ENCODE measurements around the gene NTRK3. TPM values are rescaled to one million over a fixed set of nuclear protein-coding genes. Genes with fewer than 3 reads are reported as not detected.

The NTRK3 gene
- total and polyA plus RNA-seq, 2 donors (not counting 3 experiments of a cell fraction or from before 2014, with no cell fraction given) = not detected

GRCh38 chr15:88161636-88162035, 94.9 kb downstream of the NTRK3 start:
- Histone ChIP-seq H3K9ac (replicated peaks; ENCODE audit: extremely low read depth, insufficient read depth, low read length) (no peak overlapping the region), H3K27me3 (ENCODE audit: control insufficient read depth in 2 of 2, insufficient read depth in 2 of 2, low read length in 2 of 2) (no peaks in the 10 kb centered on the region), H3K4me2 (ENCODE audit: insufficient read depth, low read length) (no peak overlapping the region), H3K36me3 (ENCODE audit: control insufficient read depth in 2 of 2, extremely low read depth in 1 of 2, insufficient read depth in 2 of 2, low read length in 2 of 2) (no peaks in the 10 kb centered on the region), H3K9me3 (replicated peaks; ENCODE audit: control insufficient read depth, insufficient read depth, low read length) (peaks cover 4% of the 10 kb centered on the region), H3K79me2 (ENCODE audit: control insufficient read depth, insufficient read depth, low read length) (no peaks in the 10 kb centered on the region), H3K4me3 (replicated peaks in 1 of 3; ENCODE audit: insufficient read depth in 1 of 3, low read depth in 1 of 3, low read length in 3 of 3) (no peak overlapping the region), H4K20me1 (replicated peaks; ENCODE audit: control insufficient read depth, extremely low read depth, insufficient read depth, low read length) (no peaks in the 10 kb centered on the region), H3K27ac (ENCODE audit: insufficient read depth, low read depth, low read length) (no peak overlapping the region), H3K4me1 (ENCODE audit: control insufficient read depth, extremely low read depth, insufficient read depth, low read length) (no peaks in the 10 kb centered on the region), H2AFZ (ENCODE audit: low read depth, low read length) (no peak overlapping the region), H3K9me1 (replicated peaks; ENCODE audit: control insufficient read depth, extremely low read depth, insufficient read depth, low read length) (no peaks in the 10 kb centered on the region)
- no peak for DNase-seq (ENCODE audit: low read depth, low spot score)
- TF ChIP-seq GATA2 (IDR thresholded peaks at IDR 0.05; ENCODE audit: insufficient read depth, insufficient read length, low read depth, low read length) (no peak), POLR2A (IDR thresholded peaks at IDR 0.05; ENCODE audit: low read depth, low read length) (no peak), POLR2AphosphoS5 (IDR thresholded peaks at IDR 0.05; ENCODE audit: insufficient read depth, low read depth, low read length) (no peak)
- no TSS peak for BruUV-seq (replicated peaks)
- dilution Hi-C loops (cut with MboI; ENCODE audit: extremely low pct_ligation_motif_present, low sequenced_read_pairs) = no loop called here
- intact Hi-C loops (cut with micrococcal nuclease) = no loop called here
- ChIA-PET POLR2A (no interaction called here), CTCF (no interaction called here)
- FAIRE-seq = no peak

GRCh38 chr15:88155310-88155709, 101.2 kb downstream of the NTRK3 start:
- H3K79me2 ChIP-seq (ENCODE audit: control insufficient read depth, insufficient read depth, low read length) = no peaks in the 10 kb centered on the region
- ChIA-PET POLR2A (no interaction called here), CTCF (no interaction called here)
- no peak overlapping the region for H2AFZ ChIP-seq (ENCODE audit: low read depth, low read length)
- no peak overlapping the region for H3K4me2 ChIP-seq (ENCODE audit: insufficient read depth, low read length)
- H3K9me3 ChIP-seq (replicated peaks; ENCODE audit: control insufficient read depth, insufficient read depth, low read length) = peaks cover 4% of the 10 kb centered on the region
- no peak for TF ChIP-seq MAX (IDR thresholded peaks at IDR 0.05; ENCODE audit: insufficient read depth, insufficient read length)
- TF ChIP-seq GATA2 (IDR thresholded peaks at IDR 0.05; ENCODE audit: insufficient read depth, insufficient read length, low read depth, low read length) = no peak
- no peak for TF ChIP-seq POLR2A (IDR thresholded peaks at IDR 0.05; ENCODE audit: low read depth, low read length)
- no peak for TF ChIP-seq FOS (IDR thresholded peaks at IDR 0.05; ENCODE audit: borderline replicate concordance, insufficient read depth, low read length)
- no peak for TF ChIP-seq EZH2 (IDR thresholded peaks at IDR 0.05; ENCODE audit: borderline replicate concordance, low read depth, low read length, severe bottlenecking)
- TF ChIP-seq POLR2AphosphoS5 (IDR thresholded peaks at IDR 0.05; ENCODE audit: insufficient read depth, low read depth, low read length) = no peak
- no peak for TF ChIP-seq CTCF (IDR thresholded peaks at IDR 0.05; ENCODE audit: extremely low read depth in 1 of 2, insufficient read depth in 1 of 2, low read depth in 1 of 2, low read length in 2 of 2)
- TF ChIP-seq JUN (IDR thresholded peaks at IDR 0.05; ENCODE audit: borderline replicate concordance, insufficient read depth, insufficient read length, low read depth) = no peak
- TF ChIP-seq MYC (IDR thresholded peaks at IDR 0.05; ENCODE audit: low read depth, low read length) = no peak
- H3K9me1 ChIP-seq (replicated peaks; ENCODE audit: control insufficient read depth, extremely low read depth, insufficient read depth, low read length) = no peaks in the 10 kb centered on the region
- no peak for DNase-seq (ENCODE audit: low read depth, low spot score)
- H3K27ac ChIP-seq (ENCODE audit: insufficient read depth, low read depth, low read length) = no peak overlapping the region
- no peak overlapping the region for H3K9ac ChIP-seq (replicated peaks; ENCODE audit: extremely low read depth, insufficient read depth, low read length)
- no peaks in the 10 kb centered on the region for H4K20me1 ChIP-seq (replicated peaks; ENCODE audit: control insufficient read depth, extremely low read depth, insufficient read depth, low read length)
- H3K27me3 ChIP-seq (ENCODE audit: control insufficient read depth in 2 of 2, insufficient read depth in 2 of 2, low read length in 2 of 2) = no peaks in the 10 kb centered on the region
- no peaks in the 10 kb centered on the region for H3K4me1 ChIP-seq (ENCODE audit: control insufficient read depth, extremely low read depth, insufficient read depth, low read length)
- H3K4me3 ChIP-seq (replicated peaks in 1 of 3; ENCODE audit: insufficient read depth in 1 of 3, low read depth in 1 of 3, low read length in 3 of 3) = no peak overlapping the region
- no peaks in the 10 kb centered on the region for H3K36me3 ChIP-seq (ENCODE audit: control insufficient read depth in 2 of 2, extremely low read depth in 1 of 2, insufficient read depth in 2 of 2, low read length in 2 of 2)
- no TSS peak for BruUV-seq (replicated peaks)
- intact Hi-C loops (cut with micrococcal nuclease) (no loop called here), dilution Hi-C loops (cut with MboI; ENCODE audit: extremely low pct_ligation_motif_present, low sequenced_read_pairs) (no loop called here)
- no peak for FAIRE-seq

Data from endothelial cell of umbilical vein (primary cell).